Subcutaneous abdominal adipose tissue (tissue), 5 donors: ENCODE data around the gene VAMP4.

Experiments
- H3K27ac ChIP-seq: one replicate; pipeline ENCODE4 v1.7.0; 2013; ENCODE audit warnings: low read depth, mild to moderate bottlenecking, inconsistent platforms, low read length, moderate library complexity
- H3K27me3 ChIP-seq, 5 donors: one replicate each; pipeline ENCODE4 v1.7.0; 2013; ENCODE audit warnings: low read length in 5 of 5, inconsistent platforms in 1 of 5; ENCODE audit not compliant: control insufficient read depth in 5 of 5, insufficient read depth in 4 of 5
- H3K36me3 ChIP-seq, 5 donors: one replicate each; pipeline ENCODE4 v1.7.0; 2013; ENCODE audit warnings: low read length in 5 of 5; ENCODE audit not compliant: control insufficient read depth in 5 of 5, insufficient read depth in 5 of 5
- H3K4me1 ChIP-seq, 5 donors: one replicate each; pipeline ENCODE4 v1.7.0; 2013; ENCODE audit warnings: low read length in 5 of 5, mild to moderate bottlenecking in 3 of 5, moderate library complexity in 1 of 5; ENCODE audit not compliant: control insufficient read depth in 5 of 5, insufficient read depth in 5 of 5
- H3K4me3 ChIP-seq, 5 donors: one replicate each; pipeline ENCODE4 v1.7.0; 2013; ENCODE audit warnings: low read length in 5 of 5, low read depth in 1 of 5
- H3K9ac ChIP-seq, 5 donors: one replicate each; pipeline ENCODE4 v1.7.0; 2013; ENCODE audit warnings: low read length in 5 of 5, mild to moderate bottlenecking in 4 of 5, moderate library complexity in 3 of 5
- H3K9me3 ChIP-seq, 5 donors: one replicate each; pipeline ENCODE4 v1.7.0; 2013; ENCODE audit warnings: low read length in 5 of 5; ENCODE audit not compliant: control insufficient read depth in 5 of 5
- donor health status: healthy.
- donor health status: healthy.
- donor health status: healthy.
- donor health status: healthy.
- donor health status: healthy.

The VAMP4 gene

DNA sequence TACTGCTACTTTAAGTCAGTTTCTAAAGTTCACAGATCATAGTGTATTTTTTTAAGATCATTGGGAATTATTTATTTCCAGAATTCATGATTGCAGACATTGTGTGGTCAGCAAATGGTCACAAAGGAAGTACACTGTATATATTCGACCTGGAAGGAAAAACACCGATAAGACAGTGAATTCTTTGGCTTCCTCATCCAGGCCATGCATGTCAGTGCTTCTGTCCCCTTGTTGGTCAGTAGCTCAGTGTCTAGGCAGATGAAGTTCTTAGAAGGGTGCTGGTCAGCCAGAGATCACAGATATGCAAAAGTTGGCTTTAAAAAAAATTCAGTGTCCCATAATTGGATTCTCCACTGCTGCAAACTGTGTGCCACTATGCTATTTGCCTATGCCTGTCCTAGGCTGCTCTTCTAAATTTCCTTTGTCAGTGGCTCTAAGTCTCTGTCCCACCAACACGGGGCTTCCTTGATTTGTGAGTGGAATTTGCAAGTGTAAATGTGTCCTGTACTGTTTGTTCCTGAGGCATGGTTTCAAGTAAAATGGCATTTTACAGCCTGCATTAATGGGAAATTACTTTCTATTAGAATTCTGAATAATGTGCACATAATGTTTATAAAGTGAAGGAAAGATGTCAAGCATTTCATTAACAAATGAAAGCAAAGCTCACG lies 12.0 kb upstream of the VAMP4 start:
- Histone ChIP-seq H3K27ac (no peak overlapping the region), H3K4me3 (no peak overlapping the region), H3K36me3 (no peaks in the 10 kb centered on the region), H3K9me3 (no peaks in the 10 kb centered on the region), H3K4me1 (no peaks in the 10 kb centered on the region), H3K27me3 (no peaks in the 10 kb centered on the region), H3K9ac (no peak overlapping the region)

DNA sequence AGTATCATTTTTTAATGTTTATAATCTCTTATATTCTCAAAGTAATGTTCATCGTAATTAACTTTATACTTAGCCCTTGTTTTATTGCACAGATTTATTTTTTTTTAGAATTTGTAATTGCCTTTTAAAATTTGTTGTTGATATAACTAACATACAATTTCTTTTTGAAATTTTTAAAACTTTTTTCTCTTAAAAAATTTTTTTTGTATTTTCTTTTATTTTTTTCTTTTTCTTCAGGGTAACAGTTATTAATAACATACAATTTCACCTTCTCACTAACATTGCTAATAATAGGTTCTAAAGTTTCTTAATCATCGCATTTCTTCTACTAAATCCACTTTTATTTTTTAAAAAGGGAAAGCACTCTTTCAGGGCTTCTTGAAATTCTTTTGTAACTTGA lies 11.3 kb upstream of the VAMP4 start:
- H3K27me3 ChIP-seq, result no peaks in the 10 kb centered on the region
- no peaks in the 10 kb centered on the region for H3K4me1 ChIP-seq

DNA sequence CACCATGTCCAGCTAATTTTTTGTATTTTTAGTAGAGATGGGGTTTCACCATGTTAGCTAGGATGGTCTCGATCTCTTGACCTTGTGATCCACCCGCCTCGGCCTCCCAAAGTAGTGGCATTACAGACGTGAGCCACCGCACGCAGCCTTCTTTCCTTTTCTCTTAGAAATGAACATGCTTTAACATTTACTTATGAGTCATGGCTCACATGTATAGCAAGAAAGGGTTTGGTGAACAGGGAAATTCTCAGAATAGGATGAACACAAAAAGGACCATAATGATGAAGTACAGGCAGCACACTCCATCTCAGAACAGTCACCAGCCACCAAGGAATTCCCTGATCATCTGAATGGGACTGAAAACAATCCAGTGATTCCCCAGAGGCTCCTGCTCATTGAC lies 9.4 kb upstream of the VAMP4 start:
- Histone ChIP-seq H3K4me1 (no peaks in the 10 kb centered on the region), H3K4me3 (no peak overlapping the region), H3K9ac (no peak overlapping the region), H3K36me3 (no peaks in the 10 kb centered on the region), H3K9me3 (no peaks in the 10 kb centered on the region), H3K27ac (no peak overlapping the region), H3K27me3 (no peaks in the 10 kb centered on the region)

More for the DNA sequence above, 11.3 kb upstream of the VAMP4 start:
- no peak overlapping the region for H3K27ac ChIP-seq
- no peak overlapping the region for H3K4me3 ChIP-seq
- no peak overlapping the region for H3K9ac ChIP-seq
- no peaks in the 10 kb centered on the region for H3K9me3 ChIP-seq
- no peaks in the 10 kb centered on the region for H3K36me3 ChIP-seq

DNA sequence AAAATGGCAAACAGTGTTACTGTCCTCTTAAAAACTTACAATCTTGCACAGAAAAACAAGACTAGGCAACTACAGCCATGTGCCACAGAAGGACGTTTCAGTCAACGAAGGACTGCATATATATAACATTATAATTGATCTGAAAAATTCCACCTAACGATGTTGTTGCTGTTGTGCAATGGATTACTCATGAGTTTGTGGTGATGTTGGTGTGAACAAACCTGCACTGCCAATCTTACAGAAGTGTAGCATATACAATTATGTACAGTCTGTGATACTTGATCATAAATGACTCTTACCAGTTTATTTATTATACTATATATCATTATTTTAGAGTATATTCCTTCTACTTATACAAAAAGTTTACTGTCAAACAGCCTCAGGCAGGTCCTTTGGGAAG lies 6.8 kb upstream of the VAMP4 start:
- Histone ChIP-seq H3K4me1 (peaks cover 0 to 1% (median under 1%) of the 10 kb centered on the region in 5 donors), H3K27ac (no peak overlapping the region), H3K9ac (no peak overlapping the region), H3K36me3 (no peaks in the 10 kb centered on the region), H3K9me3 (no peaks in the 10 kb centered on the region), H3K27me3 (no peaks in the 10 kb centered on the region), H3K4me3 (no peak overlapping the region)

DNA sequence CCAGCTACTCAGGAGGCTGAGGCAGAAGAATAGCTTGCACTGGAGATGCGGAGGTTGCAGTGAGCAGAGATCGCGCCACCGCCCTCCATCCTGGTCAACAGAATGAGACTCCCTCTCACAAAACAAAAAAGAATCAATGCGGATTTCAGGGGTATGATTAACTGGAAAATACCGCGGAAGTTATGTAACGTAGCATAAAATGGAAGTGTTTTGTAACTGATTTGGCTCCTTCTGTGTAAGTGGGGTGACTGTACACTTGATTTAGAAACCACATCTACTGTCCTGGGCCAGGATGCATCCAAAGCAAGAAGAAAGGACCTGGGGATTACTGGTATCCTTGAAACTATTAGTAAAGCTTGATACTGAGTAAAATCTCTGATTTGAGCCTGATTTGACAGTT lies 3.1 kb upstream of the VAMP4 start:
- no peak overlapping the region for H3K4me3 ChIP-seq
- peaks cover 0 to 32% (median 22%) of the 10 kb centered on the region in 5 donors for H3K4me1 ChIP-seq
- H3K9me3 ChIP-seq, result no peaks in the 10 kb centered on the region
- H3K27ac ChIP-seq, result no peak overlapping the region
- H3K36me3 ChIP-seq, result no peaks in the 10 kb centered on the region
- no peak overlapping the region for H3K9ac ChIP-seq
- no peaks in the 10 kb centered on the region for H3K27me3 ChIP-seq

DNA sequence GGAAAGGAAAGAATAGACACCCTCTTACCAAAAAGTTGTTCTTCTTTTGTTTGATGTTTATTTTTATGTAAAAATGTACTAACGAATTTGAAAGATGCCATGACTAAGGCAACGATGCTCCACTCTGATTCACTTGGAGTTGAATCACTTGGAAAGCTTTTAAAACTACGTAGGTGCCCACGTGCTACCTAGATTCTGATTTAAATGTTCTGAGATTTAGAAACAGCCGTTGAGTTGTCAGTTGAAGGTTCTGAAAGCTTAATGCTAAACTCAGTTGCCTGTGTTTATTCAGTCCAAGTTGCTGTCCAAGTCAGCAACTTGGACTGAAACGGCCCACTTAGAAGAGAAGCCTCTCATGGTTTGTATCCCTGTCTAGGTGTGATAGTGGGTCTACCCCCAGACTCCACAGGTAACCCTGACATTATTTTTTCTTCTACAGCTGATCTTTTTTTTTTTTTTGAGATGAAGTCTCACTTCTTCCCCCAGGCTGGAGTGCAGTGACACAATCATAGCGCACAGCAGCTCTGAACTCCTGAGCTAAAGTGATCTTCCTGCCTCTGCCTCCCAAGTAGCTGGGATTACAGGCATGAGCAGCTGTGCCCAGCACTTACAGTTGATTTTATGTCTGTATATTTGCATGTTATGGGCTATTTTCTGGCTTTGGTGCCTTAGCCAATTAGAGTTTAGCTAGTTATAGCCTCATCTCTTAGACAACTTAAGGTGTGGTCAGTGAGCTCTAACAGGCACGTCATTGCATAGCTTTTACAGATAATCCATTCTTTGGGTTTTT lies 1.4 kb upstream of the VAMP4 start:
- peak overlapping the region; percentile 99 for H3K27ac ChIP-seq
- peak overlapping the region; percentile 93 to 99 (median 97) for H3K9ac ChIP-seq
- peaks cover 0 to under 1% (median 0%) of the 10 kb centered on the region in 5 donors for H3K36me3 ChIP-seq
- H3K4me3 ChIP-seq, result peak overlapping the region; percentile 75 to 96 (median 89)
- no peaks in the 10 kb centered on the region for H3K9me3 ChIP-seq
- no peaks in the 10 kb centered on the region for H3K27me3 ChIP-seq
- H3K4me1 ChIP-seq, result peaks cover 0 to 37% (median 24%) of the 10 kb centered on the region in 5 donors

DNA sequence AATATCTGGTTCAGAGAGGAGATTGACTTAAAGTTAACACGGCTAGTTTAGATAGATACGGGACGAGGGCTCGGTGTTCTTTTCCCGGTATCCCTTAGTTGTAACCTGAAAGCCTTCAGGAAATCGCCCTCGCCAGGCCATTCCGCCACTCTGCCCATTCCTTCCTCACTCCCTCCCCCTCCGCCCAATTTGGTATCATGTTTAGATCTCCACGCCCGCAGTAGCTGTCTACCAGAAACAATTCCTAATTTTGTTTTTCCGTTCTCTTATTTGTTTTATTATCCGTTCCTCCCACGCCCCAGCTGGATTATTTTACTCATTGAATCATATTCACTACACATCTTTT lies 685 bp upstream of the VAMP4 start:
- Histone ChIP-seq H3K9me3 (no peaks in the 10 kb centered on the region), H3K4me3 (peak overlapping the region; percentile 75 to 96 (median 89)), H3K36me3 (peaks cover 0 to 8% (median 0%) of the 10 kb centered on the region in 5 donors), H3K27me3 (no peaks in the 10 kb centered on the region), H3K4me1 (peaks cover 0 to 37% (median 24%) of the 10 kb centered on the region in 5 donors), H3K27ac (peak overlapping the region; percentile 99), H3K9ac (peak overlapping the region; percentile 93 to 99 (median 97))

DNA sequence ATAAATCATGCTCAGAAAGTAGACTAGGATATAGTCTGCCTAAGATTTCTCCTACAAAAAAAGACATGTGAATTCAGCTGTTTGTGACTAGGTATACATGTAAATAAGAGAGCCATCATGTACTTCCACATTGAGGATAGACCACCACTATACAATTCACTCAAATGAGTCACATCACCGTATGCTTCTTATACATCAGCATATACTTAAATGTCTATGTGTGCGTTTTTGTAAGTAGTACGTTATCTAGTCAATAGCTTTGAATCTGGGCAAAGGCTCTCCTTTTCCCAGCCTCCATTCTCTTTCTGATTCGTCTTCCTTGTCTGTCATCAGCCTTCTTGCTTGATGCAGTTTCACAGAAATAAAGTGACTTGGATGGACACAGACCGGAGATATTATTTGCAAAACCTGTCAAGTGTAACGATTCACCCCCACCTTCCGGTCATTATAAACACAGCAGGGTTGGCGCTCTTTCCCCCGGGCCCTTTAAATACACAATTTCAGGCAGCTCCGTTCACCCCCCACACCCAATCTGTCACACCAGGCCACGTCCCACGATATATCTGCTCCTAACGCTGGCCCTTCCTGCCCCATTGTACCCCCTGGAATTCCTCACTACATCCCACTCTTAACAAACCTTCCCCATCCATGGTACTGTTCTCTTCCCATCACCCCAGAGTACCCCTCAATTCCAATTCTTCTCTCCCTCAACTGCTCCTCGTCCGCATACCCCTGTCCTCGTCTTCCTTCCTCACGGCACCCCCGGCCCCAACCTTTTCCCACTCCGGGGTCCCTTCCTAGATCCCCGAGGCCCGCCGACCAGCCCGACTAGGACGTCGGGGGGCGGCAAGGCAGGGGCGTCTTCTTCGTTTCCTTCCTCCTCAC lies 636 bp downstream of the VAMP4 start:
- Histone ChIP-seq H3K27ac (peak overlapping the region; percentile 99), H3K9ac (peak overlapping the region; percentile 29 to 97 (median 95)), H3K4me1 (peaks cover 0 to 37% (median 24%) of the 10 kb centered on the region in 5 donors), H3K36me3 (peaks cover 2 to 19% (median 6%) of the 10 kb centered on the region in 5 donors), H3K9me3 (no peaks in the 10 kb centered on the region), H3K4me3 (peak overlapping the region; percentile 75 to 99 (median 94)), H3K27me3 (no peaks in the 10 kb centered on the region)

DNA sequence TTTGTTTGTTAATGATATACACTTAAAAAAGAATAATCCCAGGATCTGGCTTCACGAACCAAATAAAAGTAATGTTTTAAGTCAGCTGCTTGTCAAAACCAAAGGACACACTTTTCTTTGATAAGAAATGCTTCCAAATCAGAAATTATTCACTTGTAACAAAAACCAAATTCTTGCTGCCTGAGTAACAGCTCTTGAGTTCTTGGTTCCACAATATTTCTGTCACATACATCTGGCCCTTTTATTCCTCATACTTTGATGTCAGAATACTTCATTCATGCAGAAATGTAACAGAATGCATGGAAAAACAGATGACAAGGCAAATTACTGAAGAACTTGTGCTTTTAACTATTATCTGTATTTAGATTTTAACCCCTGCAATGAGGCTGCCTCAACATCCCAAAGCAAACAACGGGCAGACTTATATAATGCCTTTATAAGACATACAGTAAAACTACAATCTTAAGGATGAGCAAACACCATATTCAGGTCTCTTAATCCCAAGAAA lies 1.5 kb downstream of the VAMP4 start:
- Histone ChIP-seq H3K36me3 (peaks cover 5 to 23% (median 10%) of the 10 kb centered on the region in 5 donors), H3K27ac (no peak overlapping the region), H3K9ac (peak overlapping the region in 4 of 5 donors; percentile 6 to 95 (median 52)), H3K9me3 (no peaks in the 10 kb centered on the region), H3K27me3 (no peaks in the 10 kb centered on the region), H3K4me3 (peak overlapping the region in 1 of 5 donors; percentile 84), H3K4me1 (peaks cover 0 to 37% (median 24%) of the 10 kb centered on the region in 5 donors)
